Gastroesophageal sphincter (tissue), 4 donors: ENCODE data around the gene SLC44A3. TPM values are rescaled to one million over a fixed set of nuclear protein-coding genes. Genes with fewer than 3 reads are reported as not detected.
A peak's percentile ranks its signal among the peaks of the same experiment; 100 is the strongest.

ENCODE experiments used
- ATAC-seq: fragments of 150-250 bp; one replicate; pipeline ENCODE4 v1.9.1; 2016; ENCODE audit warnings: mild to moderate bottlenecking, moderate library complexity
- H3K27ac ChIP-seq, 4 donors: fragments of 200-600 bp; sonication (generic) in 3 of 4; 1 replicate in 3 of 4; 2 replicates in 1 of 4; pipeline ENCODE4 v1.5.1; 2016 to 2019
- H3K27me3 ChIP-seq: fragments of 200-600 bp; sonication (generic); one replicate; pipeline ENCODE4 v1.5.1; 2019
- H3K36me3 ChIP-seq, 2 donors: fragments of 200-600 bp; sonication (generic); one replicate each; pipeline ENCODE4 v1.5.1; 2019; ENCODE audit warnings: control low read depth in 1 of 2
- H3K4me1 ChIP-seq, 3 donors: fragments of 200-600 bp; sonication (generic); 1 replicate in 2 of 3; 2 replicates in 1 of 3; pipeline ENCODE4 v1.5.1; 2016 to 2019; ENCODE audit warnings: control low read depth in 2 of 3
- H3K4me3 ChIP-seq, 2 donors: fragments of 200-600 bp; sonication (generic); one replicate each; pipeline ENCODE4 v1.5.1; 2019; ENCODE audit warnings: mild to moderate bottlenecking in 1 of 2, moderate library complexity in 1 of 2
- H3K9me3 ChIP-seq, 3 donors: fragments of 200-600 bp; sonication (generic); one replicate each; pipeline ENCODE4 v1.5.1; 2017 to 2019; ENCODE audit warnings: control low read depth in 2 of 3
- EP300 ChIP-seq: sonication (generic); formaldehyde crosslinking; IDR thresholded peaks from one replicate; pipeline ENCODE4 v1.6.1; 2017; ENCODE audit warnings: antibody characterized with exemption, mild to moderate bottlenecking
- POLR2A ChIP-seq, 2 donors: fragments of 450-650 bp; IDR thresholded peaks; one replicate each; pipeline ENCODE4 v1.6.1; 2017; ENCODE audit warnings: antibody characterized with exemption in 2 of 2, mild to moderate bottlenecking in 2 of 2, moderate library complexity in 1 of 2
- POLR2AphosphoS5 ChIP-seq: sonication (generic); formaldehyde crosslinking; IDR thresholded peaks from one replicate; pipeline ENCODE4 v1.6.1; 2017; ENCODE audit warnings: antibody characterized with exemption
- WGBS, 2 donors: methylation state at CpG; one replicate each; pipeline ENCODE4 v1.1.5; 2018; ENCODE audit warnings: low coverage in 1 of 2; 5-methylcytosine and 5-hydroxymethylcytosine counted together
- total RNA-seq, 4 donors: library from RNA; depleted of rRNA; stranded (reverse); fragments of >200 nt; gene quantifications; one replicate each; pipeline ENCODE4 v1.1.0, GENCODE V29; 2016
- TF ChIP-seq, protein P1 (sequence below), 4 experiments: fragments of 200-600 bp in 2 of 4; fragments of 450-650 bp in 2 of 4; sonication (generic) in 1 of 4; IDR thresholded peaks; one replicate each; pipeline ENCODE4 v1.5.1; 2017 to 2019; ENCODE audit warnings: antibody characterized with exemption in 4 of 4, mild to moderate bottlenecking in 2 of 4, moderate library complexity in 2 of 4

SLC44A3 gene
- total RNA-seq, 4 donors from 2014 or later: 0.47 to 3.9 (median 1.2) TPM

DNA sequence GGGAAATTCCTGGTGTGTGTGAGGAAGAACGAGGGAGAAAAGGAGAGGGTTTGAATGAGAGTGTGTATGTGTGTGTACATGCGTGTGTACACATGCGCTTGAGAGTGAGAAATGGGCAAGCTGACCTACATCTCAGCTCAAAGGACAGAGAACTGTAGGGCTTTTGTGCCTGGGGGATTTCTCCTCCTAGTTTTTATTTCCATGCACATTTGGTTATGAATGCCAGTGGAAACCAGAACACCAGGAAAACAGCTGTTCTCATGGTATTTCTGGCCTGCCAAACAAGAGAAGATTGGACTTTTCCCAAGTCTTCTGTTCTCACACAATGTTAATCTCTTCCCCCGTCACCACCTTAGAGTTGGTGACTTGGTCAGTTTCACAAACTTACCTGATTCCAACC, 45.2 kb downstream of the SLC44A3 start:
- H3K27me3 ChIP-seq: no peaks in the 10 kb centered on the region
- H3K36me3 ChIP-seq: no peaks in the 10 kb centered on the region
- 36 to 62% methylated on average over 4 of the region's 4 CpGs for WGBS, 2 donors
- no peak for ATAC-seq
- H3K27ac ChIP-seq: peak overlapping the region; percentile 88 to 96 (median 90)
- H3K9me3 ChIP-seq: no peaks in the 10 kb centered on the region
- H3K4me1 ChIP-seq: peaks cover 34 to 71% (median 40%) of the 10 kb centered on the region in 3 donors
- no peak overlapping the region for H3K4me3 ChIP-seq
- TF ChIP-seq, protein P1, sequence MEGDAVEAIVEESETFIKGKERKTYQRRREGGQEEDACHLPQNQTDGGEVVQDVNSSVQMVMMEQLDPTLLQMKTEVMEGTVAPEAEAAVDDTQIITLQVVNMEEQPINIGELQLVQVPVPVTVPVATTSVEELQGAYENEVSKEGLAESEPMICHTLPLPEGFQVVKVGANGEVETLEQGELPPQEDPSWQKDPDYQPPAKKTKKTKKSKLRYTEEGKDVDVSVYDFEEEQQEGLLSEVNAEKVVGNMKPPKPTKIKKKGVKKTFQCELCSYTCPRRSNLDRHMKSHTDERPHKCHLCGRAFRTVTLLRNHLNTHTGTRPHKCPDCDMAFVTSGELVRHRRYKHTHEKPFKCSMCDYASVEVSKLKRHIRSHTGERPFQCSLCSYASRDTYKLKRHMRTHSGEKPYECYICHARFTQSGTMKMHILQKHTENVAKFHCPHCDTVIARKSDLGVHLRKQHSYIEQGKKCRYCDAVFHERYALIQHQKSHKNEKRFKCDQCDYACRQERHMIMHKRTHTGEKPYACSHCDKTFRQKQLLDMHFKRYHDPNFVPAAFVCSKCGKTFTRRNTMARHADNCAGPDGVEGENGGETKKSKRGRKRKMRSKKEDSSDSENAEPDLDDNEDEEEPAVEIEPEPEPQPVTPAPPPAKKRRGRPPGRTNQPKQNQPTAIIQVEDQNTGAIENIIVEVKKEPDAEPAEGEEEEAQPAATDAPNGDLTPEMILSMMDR (IDR thresholded peaks at IDR 0.05): no peak
- TF ChIP-seq POLR2AphosphoS5: peak; percentile 70

DNA sequence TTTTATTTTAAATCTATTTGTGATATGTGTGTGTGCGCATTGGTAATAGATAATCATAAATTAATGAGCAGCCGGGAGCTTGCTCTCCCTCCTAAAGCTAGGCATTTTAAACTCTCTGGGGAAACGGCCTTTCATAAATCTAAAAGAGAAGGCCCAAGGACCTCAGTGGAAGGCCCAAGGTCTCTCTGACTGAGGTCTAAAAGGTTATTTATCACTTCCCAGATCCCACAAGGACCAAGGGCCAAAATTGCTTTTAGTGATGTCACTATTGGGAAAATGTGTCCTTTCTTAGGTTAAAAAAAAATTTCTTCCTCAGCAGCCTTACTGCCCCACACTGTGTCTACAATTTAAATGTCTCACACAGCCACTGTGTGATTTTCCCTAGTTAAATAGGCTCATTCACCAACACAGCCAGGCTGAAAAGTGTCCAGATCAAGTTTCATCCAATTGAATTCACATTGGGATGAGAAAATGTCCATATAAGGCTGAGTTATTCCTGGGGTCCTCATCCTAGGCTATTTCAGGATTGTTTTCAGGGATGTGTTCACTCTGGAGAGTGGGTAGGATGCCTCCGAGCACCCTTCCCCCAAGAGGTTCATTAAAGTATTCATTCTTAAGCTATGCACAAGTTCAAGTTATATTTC, 46.1 kb downstream of the SLC44A3 start:
- peaks cover 32 to 62% (median 40%) of the 10 kb centered on the region in 3 donors for H3K4me1 ChIP-seq
- H3K27ac ChIP-seq: peak overlapping the region; percentile 88 to 96 (median 90)
- 56 to 62% methylated on average over 4 of the region's 4 CpGs for WGBS, 2 donors
- H3K36me3 ChIP-seq: no peaks in the 10 kb centered on the region
- H3K9me3 ChIP-seq: no peaks in the 10 kb centered on the region
- no peaks in the 10 kb centered on the region for H3K27me3 ChIP-seq
- no peak overlapping the region for H3K4me3 ChIP-seq
- TF ChIP-seq POLR2AphosphoS5 (peak; percentile 92), POLR2A (IDR thresholded peaks at IDR 0.05) (no peak)
- TF ChIP-seq, protein P1 (IDR thresholded peaks at IDR 0.05): no peak
- no peak for ATAC-seq

DNA sequence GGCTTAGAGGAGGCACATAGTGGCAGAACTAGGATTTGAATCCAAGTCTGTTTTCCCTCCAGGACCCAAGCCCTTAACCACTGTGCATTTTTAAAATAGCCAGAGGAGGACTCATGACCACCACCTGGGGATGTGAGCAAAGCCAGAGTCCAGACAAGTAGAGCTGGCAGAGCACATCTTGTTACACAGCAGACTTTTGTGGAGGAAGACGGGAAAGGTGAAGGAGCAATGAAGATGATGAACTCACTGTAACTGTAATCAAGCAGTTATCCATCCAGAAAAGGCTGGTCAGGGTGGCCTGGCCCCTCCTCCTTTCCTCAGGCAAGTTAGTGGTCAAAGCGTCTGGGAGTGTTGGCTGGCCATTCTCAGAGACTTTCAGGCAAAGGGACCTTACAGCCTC, 50.9 kb downstream of the SLC44A3 start:
- Histone ChIP-seq H3K27me3 (no peaks in the 10 kb centered on the region), H3K27ac (no peak overlapping the region), H3K9me3 (no peaks in the 10 kb centered on the region), H3K36me3 (no peaks in the 10 kb centered on the region), H3K4me1 (peaks cover 0 to 44% (median 22%) of the 10 kb centered on the region in 3 donors), H3K4me3 (no peak overlapping the region)
- 38 to 100% methylated on average over 1 of the region's 2 CpGs for WGBS, 2 donors
- TF ChIP-seq POLR2AphosphoS5: no peak
- no peak for TF ChIP-seq POLR2A (IDR thresholded peaks at IDR 0.05)
- TF ChIP-seq, protein P1 (IDR thresholded peaks at IDR 0.05): no peak
- no peak for TF ChIP-seq EP300
- no peak for ATAC-seq

DNA sequence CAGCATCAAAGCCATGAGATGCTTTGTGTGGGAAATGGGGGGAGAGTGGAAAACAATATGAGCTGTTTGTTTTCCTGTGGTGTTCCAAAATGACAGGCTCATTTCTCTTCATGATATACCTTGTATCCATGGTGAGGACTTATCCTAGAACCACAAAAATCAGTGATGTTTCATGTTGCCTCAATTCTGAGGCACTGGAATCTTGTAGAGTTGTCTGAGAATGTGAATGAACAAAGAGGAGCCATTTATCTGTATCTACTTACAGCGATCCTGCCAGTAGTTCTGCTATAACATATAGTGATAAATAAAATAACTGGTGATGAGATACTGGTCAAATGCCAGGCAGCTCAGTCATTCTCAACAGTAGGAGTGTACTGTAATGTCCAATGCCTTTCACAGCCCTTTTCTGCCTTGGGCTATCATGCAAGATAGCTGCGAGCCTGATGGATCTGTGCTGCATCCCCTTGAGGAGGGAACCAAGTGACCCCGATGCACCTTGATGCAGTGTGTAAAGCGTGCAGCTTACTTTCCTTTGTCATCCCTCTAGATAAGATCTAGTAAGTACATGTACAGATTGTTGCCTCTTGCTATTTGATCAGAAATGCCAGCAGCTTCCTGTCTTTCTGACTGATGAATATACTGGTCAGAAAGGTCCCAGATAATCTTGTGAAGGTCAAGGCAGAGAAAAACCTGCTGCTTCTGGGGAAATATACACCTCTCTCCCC, 52.8 kb downstream of the SLC44A3 start:
- 68 to 71% methylated on average over 4 of the region's 4 CpGs for WGBS, 2 donors
- Histone ChIP-seq H3K9me3 (no peaks in the 10 kb centered on the region), H3K36me3 (no peaks in the 10 kb centered on the region), H3K27ac (peak overlapping the region in 3 of 4 donors; percentile 64 to 78 (median 77)), H3K4me3 (no peak overlapping the region), H3K27me3 (no peaks in the 10 kb centered on the region), H3K4me1 (peaks cover 0 to 33% (median 13%) of the 10 kb centered on the region in 3 donors)
- TF ChIP-seq POLR2A (IDR thresholded peaks at IDR 0.05) (no peak), EP300 (no peak), POLR2AphosphoS5 (no peak)
- ATAC-seq: no peak

DNA sequence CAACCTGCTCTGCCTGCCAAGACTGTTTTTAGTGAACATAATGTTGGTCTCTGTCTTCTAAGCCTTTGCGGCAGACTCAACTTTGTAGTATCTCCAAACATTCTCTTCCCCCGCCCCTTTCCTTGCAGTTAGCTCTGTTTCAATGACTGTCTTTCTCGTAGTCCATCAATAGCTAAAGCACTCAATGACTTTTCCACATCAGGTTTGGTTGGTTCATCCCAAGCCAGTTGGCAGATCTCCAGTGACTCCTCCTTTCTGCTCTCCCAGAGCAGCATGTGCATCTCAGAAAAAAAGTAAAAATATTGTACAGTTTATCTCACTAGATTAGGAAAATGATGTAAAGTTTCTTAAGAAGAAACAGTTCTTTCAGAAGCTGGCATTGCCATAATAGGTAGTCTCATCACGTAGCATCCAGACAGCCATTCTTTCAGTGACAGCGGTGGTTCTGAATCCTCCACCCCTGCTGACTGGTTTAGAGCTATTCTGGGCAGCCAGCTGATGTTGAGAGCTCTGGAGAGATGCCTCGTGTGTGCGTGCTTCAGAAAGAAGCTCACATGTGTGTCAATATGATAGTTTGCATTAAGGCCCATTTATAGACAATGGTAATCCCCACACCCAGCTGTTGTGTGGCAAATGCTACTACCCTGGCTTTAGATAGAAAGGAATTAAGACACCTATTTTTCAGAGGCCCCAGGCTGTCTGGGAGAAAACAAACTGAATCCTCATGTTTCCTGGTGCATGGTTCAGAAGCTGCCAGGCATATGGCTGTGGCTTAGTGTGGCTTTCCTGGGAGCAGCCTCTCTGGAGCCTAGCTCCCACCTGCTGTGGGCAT, 53.6 kb downstream of the SLC44A3 start:
- H3K27me3 ChIP-seq: no peaks in the 10 kb centered on the region
- H3K4me3 ChIP-seq: no peak overlapping the region
- TF ChIP-seq, protein P1 (IDR thresholded peaks at IDR 0.05): no peak
- TF ChIP-seq POLR2AphosphoS5 (no peak), EP300 (no peak), POLR2A (IDR thresholded peaks at IDR 0.05) (no peak)
- H3K9me3 ChIP-seq: no peaks in the 10 kb centered on the region
- peak overlapping the region; percentile 64 to 78 (median 75) for H3K27ac ChIP-seq
- H3K4me1 ChIP-seq: peaks cover 0 to 33% (median 13%) of the 10 kb centered on the region in 3 donors
- 38 to 46% methylated on average over 4 to 7 of the region's 7 CpGs for WGBS, 2 donors
- H3K36me3 ChIP-seq: no peaks in the 10 kb centered on the region
- peak; percentile 54 for ATAC-seq
